Activated CD8-positive, alpha-beta T cell treated with anti-CD3 and anti-CD28 coated beads for 36 hours (primary cell): ENCODE results near the gene MEIS3. TPM values are rescaled to one million over a fixed set of nuclear protein-coding genes. Genes with fewer than 3 reads are reported as not detected.

Experiments used
- ATAC-seq: fragments of 200-7000 bp; cut with Tn5 transposase; one replicate; pipeline ENCODE4 v1.10.0; 2021; ENCODE audit warnings: mild to moderate bottlenecking, moderate library complexity
- CTCF ChIA-PET: fragments of 350-600 bp; sonication (Branson Sonifier 250); formaldehyde crosslinking; loops from one replicate; lab custom pipeline; 2021; ENCODE audit warnings: antibody characterized with exemption; lab: Charles Lee
- POLR2A ChIA-PET: fragments of 350-600 bp; sonication (Branson Sonifier 250); formaldehyde crosslinking; loops from one replicate; lab custom pipeline; 2021; ENCODE audit warnings: antibody characterized with exemption; lab: Charles Lee
- DNase-seq: peaks from one replicate; pipeline ENCODE4 v3.0.0-alpha.2; 2020
- H3K27ac Mint-ChIP-seq: one replicate; pipeline ENCODE4 v1.8.0; 2021; ENCODE audit warnings: mild to moderate bottlenecking, mixed read lengths
- H3K27me3 Mint-ChIP-seq: one replicate; pipeline ENCODE4 v1.8.0; 2021; ENCODE audit warnings: mixed read lengths
- H3K36me3 Mint-ChIP-seq: one replicate; pipeline ENCODE4 v1.8.0; 2021; ENCODE audit warnings: low read depth, mixed read lengths
- H3K4me1 Mint-ChIP-seq: one replicate; pipeline ENCODE4 v1.8.0; 2021; ENCODE audit warnings: low read depth, mixed read lengths
- H3K4me3 Mint-ChIP-seq: one replicate; pipeline ENCODE4 v1.8.0; 2021; ENCODE audit warnings: mild to moderate bottlenecking, moderate library complexity, mixed read lengths
- H3K9me3 Mint-ChIP-seq: one replicate; pipeline ENCODE4 v1.8.0; 2021; ENCODE audit warnings: mixed read lengths
- intact Hi-C: fragments of 100-400 bp; cut with micrococcal nuclease; formaldehyde crosslinking; loops from one replicate; pipeline ENCODE4 v1.10.0; 2022
- total RNA-seq, 2 experiments: library from RNA; stranded (reverse); gene quantifications; one replicate each; pipeline ENCODE4 v1.2.3, GENCODE V29; 2021
- TF ChIP-seq, protein P1 (sequence below): fragments of 200-600 bp; IDR thresholded peaks from one replicate; pipeline ENCODE4 v1.8.0; 2022; ENCODE audit warnings: antibody characterized with exemption, mild to moderate bottlenecking

The MEIS3 gene
- total RNA-seq: not detected

- ChIA-PET POLR2A (interaction anchor here (0.5 kb wide), 1 partner anchor 1391 kb away, joined by 3 read pairs; no protein-coding TSS in a partner anchor), CTCF (no interaction called here)
- intact Hi-C loops: no loop called here
- ATAC-seq (no peak), DNase-seq (no peak)
- Mint-ChIP-seq H3K36me3 (no peaks in the 10 kb centered on the region), H3K27ac (no peak within 1 kb of the TSS), H3K9me3 (no peaks in the 10 kb centered on the region), H3K4me1 (peaks cover 26% of the 10 kb centered on the region), H3K27me3 (peaks cover 76% of the 10 kb centered on the region), H3K4me3 (no peak within 1 kb of the TSS)
- TF ChIP-seq, protein P1, sequence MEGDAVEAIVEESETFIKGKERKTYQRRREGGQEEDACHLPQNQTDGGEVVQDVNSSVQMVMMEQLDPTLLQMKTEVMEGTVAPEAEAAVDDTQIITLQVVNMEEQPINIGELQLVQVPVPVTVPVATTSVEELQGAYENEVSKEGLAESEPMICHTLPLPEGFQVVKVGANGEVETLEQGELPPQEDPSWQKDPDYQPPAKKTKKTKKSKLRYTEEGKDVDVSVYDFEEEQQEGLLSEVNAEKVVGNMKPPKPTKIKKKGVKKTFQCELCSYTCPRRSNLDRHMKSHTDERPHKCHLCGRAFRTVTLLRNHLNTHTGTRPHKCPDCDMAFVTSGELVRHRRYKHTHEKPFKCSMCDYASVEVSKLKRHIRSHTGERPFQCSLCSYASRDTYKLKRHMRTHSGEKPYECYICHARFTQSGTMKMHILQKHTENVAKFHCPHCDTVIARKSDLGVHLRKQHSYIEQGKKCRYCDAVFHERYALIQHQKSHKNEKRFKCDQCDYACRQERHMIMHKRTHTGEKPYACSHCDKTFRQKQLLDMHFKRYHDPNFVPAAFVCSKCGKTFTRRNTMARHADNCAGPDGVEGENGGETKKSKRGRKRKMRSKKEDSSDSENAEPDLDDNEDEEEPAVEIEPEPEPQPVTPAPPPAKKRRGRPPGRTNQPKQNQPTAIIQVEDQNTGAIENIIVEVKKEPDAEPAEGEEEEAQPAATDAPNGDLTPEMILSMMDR: no peak
These were observed at the start of gene MEIS3 for GRCh38 chr19:47419030-47419783. TSS of gene MEIS3 (minus strand) at chr19:47419527. CDS start at chr19:47419081, 446 bp downstream.

DNA sequence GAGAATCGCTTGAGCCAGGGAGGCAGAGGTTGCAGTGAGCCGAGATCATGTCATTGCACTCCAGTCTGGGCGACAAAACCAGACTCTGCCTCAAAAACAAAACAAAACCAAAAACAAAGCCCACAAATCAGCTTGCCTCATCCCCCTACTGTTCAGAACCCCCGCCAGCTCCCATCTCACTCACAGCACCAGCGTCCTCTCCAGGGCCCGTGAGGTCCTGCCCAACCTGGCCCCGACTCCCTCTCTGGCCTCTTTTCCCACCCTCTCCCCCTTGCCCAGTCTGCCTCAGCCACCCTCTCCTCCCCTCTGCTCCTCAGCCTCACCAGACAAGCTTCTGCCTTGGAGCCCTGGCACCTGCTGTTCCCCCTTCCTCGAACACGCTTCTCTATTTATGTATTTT lies 48.6 kb upstream of the MEIS3 start:
- peaks cover 44% of the 10 kb centered on the region for H3K27me3 Mint-ChIP-seq
- DNase-seq: no peak
- no peaks in the 10 kb centered on the region for H3K9me3 Mint-ChIP-seq
- no peak overlapping the region for H3K4me3 Mint-ChIP-seq
- no peak for ATAC-seq
- TF ChIP-seq, protein P1: no peak
- H3K27ac Mint-ChIP-seq: no peak overlapping the region
- ChIA-PET POLR2A (interaction anchor here (1.1 kb wide), 1 partner anchor 17 kb away, joined by 3 read pairs; no protein-coding TSS in a partner anchor), CTCF (interaction anchor here (1.5 kb wide), 1 partner anchor 119 kb away, joined by 4 read pairs; the partner anchor contains the start of gene DHX34)
- peaks cover 11% of the 10 kb centered on the region for H3K4me1 Mint-ChIP-seq
- intact Hi-C loops: no loop called here
- no peaks in the 10 kb centered on the region for H3K36me3 Mint-ChIP-seq

DNA sequence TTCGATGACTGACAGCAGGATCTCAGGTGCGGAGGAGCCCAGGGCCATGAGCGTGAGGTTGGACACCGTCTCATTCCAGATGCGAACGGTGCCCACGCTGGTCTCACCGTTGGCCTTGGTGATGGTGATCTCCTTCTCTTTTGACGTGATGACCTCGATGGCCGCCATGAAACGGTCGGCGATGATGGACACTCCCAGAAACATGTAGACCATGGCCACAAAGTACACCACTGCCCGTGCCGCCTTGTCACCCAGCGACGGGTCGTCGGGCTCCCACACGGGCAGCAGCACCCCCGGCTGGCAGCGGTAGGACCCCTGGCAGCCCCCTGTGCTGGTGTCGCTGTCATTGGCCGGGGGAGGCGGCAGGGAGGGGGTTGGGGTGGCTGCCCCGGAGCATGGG lies 46.6 kb upstream of the MEIS3 start:
- no peaks in the 10 kb centered on the region for H3K9me3 Mint-ChIP-seq
- ChIA-PET POLR2A (interaction anchor here (0.6 kb wide), 1 partner anchor 107 kb away, joined by 4 read pairs; no protein-coding TSS in a partner anchor), CTCF (no interaction called here)
- peaks cover 44% of the 10 kb centered on the region for H3K27me3 Mint-ChIP-seq
- H3K4me1 Mint-ChIP-seq: peaks cover 4% of the 10 kb centered on the region
- TF ChIP-seq, protein P1: no peak
- H3K27ac Mint-ChIP-seq: no peak overlapping the region
- intact Hi-C loops: no loop called here
- no peak for DNase-seq
- no peak for ATAC-seq
- H3K4me3 Mint-ChIP-seq: no peak overlapping the region
- H3K36me3 Mint-ChIP-seq: no peaks in the 10 kb centered on the region

DNA sequence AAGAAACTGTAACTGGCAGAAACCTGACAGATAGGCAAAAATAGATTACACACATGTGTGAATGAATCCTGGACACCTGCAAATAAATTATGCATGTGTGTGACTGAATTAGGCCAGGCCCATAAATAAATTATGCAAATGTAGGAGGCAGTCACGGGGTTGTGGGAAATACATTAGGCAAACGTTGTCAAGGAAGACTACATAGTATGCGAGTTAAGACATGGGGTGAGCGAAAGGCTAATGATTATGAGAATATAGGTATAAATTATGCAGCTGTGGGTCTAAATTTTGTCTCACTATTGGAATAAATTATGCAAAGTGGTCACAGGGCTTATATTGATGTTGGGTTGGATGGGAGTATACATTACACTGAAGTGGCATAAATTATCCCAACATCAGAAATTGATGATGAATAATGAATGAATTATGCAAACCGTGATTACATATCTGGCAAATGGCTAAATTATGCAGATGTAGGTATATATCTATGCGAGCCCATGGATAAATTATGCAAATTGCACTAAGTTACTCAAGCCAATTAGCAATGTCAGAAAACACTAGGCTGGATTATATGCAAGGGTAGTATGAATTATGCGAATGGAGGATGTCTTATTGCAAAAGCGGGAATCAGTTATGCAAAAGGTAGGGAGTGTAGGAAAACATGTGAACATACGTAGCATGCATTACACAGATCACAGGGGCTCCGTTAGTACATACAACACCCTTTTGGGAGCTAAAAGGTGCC lies 45.5 kb upstream of the MEIS3 start:
- DNase-seq (no peak), ATAC-seq (no peak)
- Mint-ChIP-seq H3K36me3 (no peaks in the 10 kb centered on the region), H3K27ac (no peak overlapping the region), H3K4me3 (no peak overlapping the region), H3K9me3 (no peaks in the 10 kb centered on the region), H3K27me3 (peaks cover 36% of the 10 kb centered on the region), H3K4me1 (no peaks in the 10 kb centered on the region)
- ChIA-PET POLR2A (no interaction called here), CTCF (no interaction called here)
- intact Hi-C loops: no loop called here
- TF ChIP-seq, protein P1: no peak
